OCI-LY1 (cell line): ENCODE data around the gene ADNP.

Experiments used
- EZH2 ChIP-seq: fragments of 200-600 bp; sonication (generic), shearing (Covaris generic); IDR thresholded peaks from 2 replicates; pipeline ENCODE4 v1.8.0; 2017; ENCODE audit warnings: borderline replicate concordance, mixed run types, mild to moderate bottlenecking, antibody characterized with exemption, low read length, moderate library complexity, mixed read lengths
- TF ChIP-seq, protein P1 (sequence below): fragments of 200-600 bp; sonication (generic), shearing (Covaris generic); IDR thresholded peaks from 2 replicates; pipeline ENCODE4 v1.5.1; 2017; ENCODE audit warnings: mild to moderate bottlenecking, antibody characterized with exemption, low read length, moderate library complexity, mixed read lengths

DNA sequence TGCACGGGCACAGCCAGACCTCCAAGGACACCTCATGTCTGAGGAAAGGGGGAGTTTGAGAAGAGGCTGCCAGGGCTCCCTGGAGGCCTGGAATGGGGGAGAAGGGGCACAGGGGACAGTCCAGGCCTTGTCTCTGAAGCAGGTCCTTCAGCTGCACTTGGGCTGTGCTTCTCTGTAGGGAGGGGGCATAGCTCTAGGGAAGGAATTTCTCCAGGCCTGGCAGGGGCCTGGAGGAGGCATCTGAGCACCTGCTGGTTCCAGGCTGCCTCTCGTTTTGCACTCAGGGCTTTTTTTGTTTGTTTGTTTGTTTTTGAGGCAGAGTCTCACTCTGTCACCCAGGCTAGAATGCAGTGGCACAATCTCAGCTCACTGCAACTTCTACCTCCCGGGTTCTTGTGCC is 68.7 kb downstream of the ADNP start:
- TF ChIP-seq EZH2 = no peak
- TF ChIP-seq, protein P1, sequence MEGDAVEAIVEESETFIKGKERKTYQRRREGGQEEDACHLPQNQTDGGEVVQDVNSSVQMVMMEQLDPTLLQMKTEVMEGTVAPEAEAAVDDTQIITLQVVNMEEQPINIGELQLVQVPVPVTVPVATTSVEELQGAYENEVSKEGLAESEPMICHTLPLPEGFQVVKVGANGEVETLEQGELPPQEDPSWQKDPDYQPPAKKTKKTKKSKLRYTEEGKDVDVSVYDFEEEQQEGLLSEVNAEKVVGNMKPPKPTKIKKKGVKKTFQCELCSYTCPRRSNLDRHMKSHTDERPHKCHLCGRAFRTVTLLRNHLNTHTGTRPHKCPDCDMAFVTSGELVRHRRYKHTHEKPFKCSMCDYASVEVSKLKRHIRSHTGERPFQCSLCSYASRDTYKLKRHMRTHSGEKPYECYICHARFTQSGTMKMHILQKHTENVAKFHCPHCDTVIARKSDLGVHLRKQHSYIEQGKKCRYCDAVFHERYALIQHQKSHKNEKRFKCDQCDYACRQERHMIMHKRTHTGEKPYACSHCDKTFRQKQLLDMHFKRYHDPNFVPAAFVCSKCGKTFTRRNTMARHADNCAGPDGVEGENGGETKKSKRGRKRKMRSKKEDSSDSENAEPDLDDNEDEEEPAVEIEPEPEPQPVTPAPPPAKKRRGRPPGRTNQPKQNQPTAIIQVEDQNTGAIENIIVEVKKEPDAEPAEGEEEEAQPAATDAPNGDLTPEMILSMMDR = no peak
